ENCODE results near the gene GTF2IRD1.

- TF ChIP-seq CTCF (conservative IDR thresholded peaks at IDR 0.05 in 1 of 2, IDR thresholded peaks at IDR 0.05 in 1 of 2; ENCODE audit: extremely low read depth in 1 of 2, insufficient read depth in 1 of 2, low read depth in 1 of 2, low read length in 2 of 2), result no peak
- no peak for TF ChIP-seq EZH2 (IDR thresholded peaks at IDR 0.05; ENCODE audit: borderline replicate concordance, low read length)
Observed at GRCh38 chr7:74627661-74628411, 174.1 kb downstream of the GTF2IRD1 start.

All from mammary epithelial cell (primary cell).